ENCODE measurements around the gene SOX8. TPM values are rescaled to one million over a fixed set of nuclear protein-coding genes. Genes with fewer than 3 reads are reported as not detected.

SOX8 gene
- total and polyA plus RNA-seq, 2 experiments from 2014 or later, result 5.7 to 26.2 TPM

DNA sequence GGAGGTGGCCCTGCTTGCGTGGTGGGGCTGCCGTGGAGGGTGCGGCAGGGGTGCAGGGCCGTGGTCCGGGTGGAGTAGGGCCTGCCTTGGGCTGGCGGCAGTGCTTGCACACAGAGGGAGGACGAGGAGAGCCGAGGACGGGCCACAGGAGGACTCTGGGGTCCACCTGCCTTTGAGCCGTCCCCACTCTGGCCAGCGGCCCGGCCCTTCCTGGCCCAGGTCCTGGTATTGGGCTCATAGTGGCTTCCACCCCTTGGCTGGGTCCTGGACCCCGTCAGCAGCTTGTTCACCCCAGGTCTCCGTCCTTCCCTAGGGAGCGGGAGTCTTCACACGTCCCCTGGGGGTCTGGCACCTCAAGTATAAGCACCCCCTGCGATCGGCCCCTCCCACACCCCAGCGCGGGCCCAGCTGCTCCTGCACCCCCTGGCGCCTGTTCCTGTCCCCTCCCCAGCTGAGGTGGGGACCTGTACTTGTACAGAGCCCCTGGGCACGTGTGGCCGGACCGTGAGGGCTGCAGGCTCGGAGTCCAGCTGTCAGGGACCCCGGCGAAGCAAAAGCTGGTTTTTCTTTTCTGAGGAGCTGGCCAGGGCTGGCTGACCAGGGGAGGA is 40.1 kb downstream of the SOX8 start:
- no peaks in the 10 kb centered on the region for H3K9me2 ChIP-seq (ENCODE audit: insufficient read depth)
- Mint-ChIP-seq H3K4me3 (no peak overlapping the region), H3K27me3 (ENCODE audit: insufficient read depth, low read depth, poor library complexity) (no peaks in the 10 kb centered on the region), H3K9me3 (no peaks in the 10 kb centered on the region), H3K27ac (no peak overlapping the region), H3K4me1 (no peaks in the 10 kb centered on the region), H3K36me3 (ENCODE audit: low read depth) (no peaks in the 10 kb centered on the region)
- H3K27me3 ChIP-seq (ENCODE audit: insufficient read depth), result no peaks in the 10 kb centered on the region
- H2AFZ ChIP-seq, result no peak overlapping the region
- ATAC-seq, result no peak
- no peaks in the 10 kb centered on the region for H3K36me3 ChIP-seq (ENCODE audit: insufficient read depth)
- no peaks in the 10 kb centered on the region for H4K20me1 ChIP-seq (replicated peaks; ENCODE audit: insufficient read depth)
- no peak for TF ChIP-seq JUNB (IDR thresholded peaks at IDR 0.05; ENCODE audit: unreplicated experiment)
- no peak overlapping the region for H3K4me2 ChIP-seq
- H3K4me3 ChIP-seq, result no peak overlapping the region
- no peak for DNase-seq (ENCODE audit: low spot score)
- no peaks in the 10 kb centered on the region for H3K79me2 ChIP-seq (replicated peaks; ENCODE audit: insufficient read depth)
- no peaks in the 10 kb centered on the region for H3F3A ChIP-seq (replicated peaks; ENCODE audit: low read depth)
- H3K4me1 ChIP-seq (ENCODE audit: insufficient read depth), result no peaks in the 10 kb centered on the region
- no peak overlapping the region for H3K27ac ChIP-seq (ENCODE audit: low read depth)

DNA sequence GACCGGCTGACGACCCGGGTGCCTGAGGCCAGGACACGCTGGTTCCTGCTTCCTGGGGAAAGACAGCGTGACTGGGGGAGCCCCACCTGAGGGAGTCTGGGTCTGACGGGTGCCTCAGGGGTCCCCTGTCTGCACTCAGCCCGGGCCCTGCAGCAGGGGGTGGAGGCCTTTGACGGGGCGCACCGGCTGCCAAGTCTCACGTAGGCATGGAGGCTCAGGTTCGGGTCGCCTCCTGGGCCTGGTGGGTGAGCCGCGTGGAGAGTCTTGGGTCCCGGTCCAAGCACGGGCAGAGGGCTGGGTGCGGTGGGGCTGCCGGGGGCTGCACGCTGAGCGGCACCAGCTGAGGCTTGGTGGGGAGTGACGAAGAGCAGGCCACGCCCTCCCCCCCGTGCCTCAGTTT is 40.9 kb downstream of the SOX8 start:
- H3K79me2 ChIP-seq (replicated peaks; ENCODE audit: insufficient read depth), result no peaks in the 10 kb centered on the region
- H3K27ac ChIP-seq (ENCODE audit: low read depth), result no peak overlapping the region
- H3F3A ChIP-seq (replicated peaks; ENCODE audit: low read depth), result no peaks in the 10 kb centered on the region
- H3K4me1 ChIP-seq (ENCODE audit: insufficient read depth), result no peaks in the 10 kb centered on the region
- no peaks in the 10 kb centered on the region for H3K36me3 ChIP-seq (ENCODE audit: insufficient read depth)
- H3K27ac Mint-ChIP-seq, result no peak overlapping the region
- H3K9me3 Mint-ChIP-seq, result no peaks in the 10 kb centered on the region
- peaks cover 2% of the 10 kb centered on the region for H3K27me3 Mint-ChIP-seq (ENCODE audit: insufficient read depth, low read depth, poor library complexity)
- DNase-seq (ENCODE audit: low spot score) (no peak), ATAC-seq (no peak)
- no peak overlapping the region for H3K4me2 ChIP-seq
- no peaks in the 10 kb centered on the region for H3K9me2 ChIP-seq (ENCODE audit: insufficient read depth)
- H3K27me3 ChIP-seq (ENCODE audit: insufficient read depth), result no peaks in the 10 kb centered on the region
- H3K4me1 Mint-ChIP-seq, result no peaks in the 10 kb centered on the region
- no peak overlapping the region for H2AFZ ChIP-seq
- H3K4me3 Mint-ChIP-seq, result no peak overlapping the region
- H4K20me1 ChIP-seq (replicated peaks; ENCODE audit: insufficient read depth), result no peaks in the 10 kb centered on the region
- H3K4me3 ChIP-seq, result no peak overlapping the region
- H3K36me3 Mint-ChIP-seq (ENCODE audit: low read depth), result no peaks in the 10 kb centered on the region
- TF ChIP-seq JUNB (IDR thresholded peaks at IDR 0.05; ENCODE audit: unreplicated experiment), result no peak
- TF ChIP-seq, protein P1, sequence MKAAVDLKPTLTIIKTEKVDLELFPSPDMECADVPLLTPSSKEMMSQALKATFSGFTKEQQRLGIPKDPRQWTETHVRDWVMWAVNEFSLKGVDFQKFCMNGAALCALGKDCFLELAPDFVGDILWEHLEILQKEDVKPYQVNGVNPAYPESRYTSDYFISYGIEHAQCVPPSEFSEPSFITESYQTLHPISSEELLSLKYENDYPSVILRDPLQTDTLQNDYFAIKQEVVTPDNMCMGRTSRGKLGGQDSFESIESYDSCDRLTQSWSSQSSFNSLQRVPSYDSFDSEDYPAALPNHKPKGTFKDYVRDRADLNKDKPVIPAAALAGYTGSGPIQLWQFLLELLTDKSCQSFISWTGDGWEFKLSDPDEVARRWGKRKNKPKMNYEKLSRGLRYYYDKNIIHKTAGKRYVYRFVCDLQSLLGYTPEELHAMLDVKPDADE (IDR thresholded peaks at IDR 0.05), result no peak
- no peak for TF ChIP-seq EZH2phosphoT487 (IDR thresholded peaks at IDR 0.05; ENCODE audit: unreplicated experiment)
- TF ChIP-seq NANOG (IDR thresholded peaks at IDR 0.05; ENCODE audit: borderline replicate concordance), result no peak
- no peak for TF ChIP-seq ZNF331 (CRISPR knock-in tag; IDR thresholded peaks at IDR 0.05; ENCODE audit: low read depth)
- TF ChIP-seq ZNF114 (CRISPR knock-in tag; IDR thresholded peaks at IDR 0.05), result no peak
- TF ChIP-seq, protein P2, sequence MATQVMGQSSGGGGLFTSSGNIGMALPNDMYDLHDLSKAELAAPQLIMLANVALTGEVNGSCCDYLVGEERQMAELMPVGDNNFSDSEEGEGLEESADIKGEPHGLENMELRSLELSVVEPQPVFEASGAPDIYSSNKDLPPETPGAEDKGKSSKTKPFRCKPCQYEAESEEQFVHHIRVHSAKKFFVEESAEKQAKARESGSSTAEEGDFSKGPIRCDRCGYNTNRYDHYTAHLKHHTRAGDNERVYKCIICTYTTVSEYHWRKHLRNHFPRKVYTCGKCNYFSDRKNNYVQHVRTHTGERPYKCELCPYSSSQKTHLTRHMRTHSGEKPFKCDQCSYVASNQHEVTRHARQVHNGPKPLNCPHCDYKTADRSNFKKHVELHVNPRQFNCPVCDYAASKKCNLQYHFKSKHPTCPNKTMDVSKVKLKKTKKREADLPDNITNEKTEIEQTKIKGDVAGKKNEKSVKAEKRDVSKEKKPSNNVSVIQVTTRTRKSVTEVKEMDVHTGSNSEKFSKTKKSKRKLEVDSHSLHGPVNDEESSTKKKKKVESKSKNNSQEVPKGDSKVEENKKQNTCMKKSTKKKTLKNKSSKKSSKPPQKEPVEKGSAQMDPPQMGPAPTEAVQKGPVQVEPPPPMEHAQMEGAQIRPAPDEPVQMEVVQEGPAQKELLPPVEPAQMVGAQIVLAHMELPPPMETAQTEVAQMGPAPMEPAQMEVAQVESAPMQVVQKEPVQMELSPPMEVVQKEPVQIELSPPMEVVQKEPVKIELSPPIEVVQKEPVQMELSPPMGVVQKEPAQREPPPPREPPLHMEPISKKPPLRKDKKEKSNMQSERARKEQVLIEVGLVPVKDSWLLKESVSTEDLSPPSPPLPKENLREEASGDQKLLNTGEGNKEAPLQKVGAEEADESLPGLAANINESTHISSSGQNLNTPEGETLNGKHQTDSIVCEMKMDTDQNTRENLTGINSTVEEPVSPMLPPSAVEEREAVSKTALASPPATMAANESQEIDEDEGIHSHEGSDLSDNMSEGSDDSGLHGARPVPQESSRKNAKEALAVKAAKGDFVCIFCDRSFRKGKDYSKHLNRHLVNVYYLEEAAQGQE (IDR thresholded peaks at IDR 0.05; ENCODE audit: unreplicated experiment), result no peak
- TF ChIP-seq, protein P3, sequence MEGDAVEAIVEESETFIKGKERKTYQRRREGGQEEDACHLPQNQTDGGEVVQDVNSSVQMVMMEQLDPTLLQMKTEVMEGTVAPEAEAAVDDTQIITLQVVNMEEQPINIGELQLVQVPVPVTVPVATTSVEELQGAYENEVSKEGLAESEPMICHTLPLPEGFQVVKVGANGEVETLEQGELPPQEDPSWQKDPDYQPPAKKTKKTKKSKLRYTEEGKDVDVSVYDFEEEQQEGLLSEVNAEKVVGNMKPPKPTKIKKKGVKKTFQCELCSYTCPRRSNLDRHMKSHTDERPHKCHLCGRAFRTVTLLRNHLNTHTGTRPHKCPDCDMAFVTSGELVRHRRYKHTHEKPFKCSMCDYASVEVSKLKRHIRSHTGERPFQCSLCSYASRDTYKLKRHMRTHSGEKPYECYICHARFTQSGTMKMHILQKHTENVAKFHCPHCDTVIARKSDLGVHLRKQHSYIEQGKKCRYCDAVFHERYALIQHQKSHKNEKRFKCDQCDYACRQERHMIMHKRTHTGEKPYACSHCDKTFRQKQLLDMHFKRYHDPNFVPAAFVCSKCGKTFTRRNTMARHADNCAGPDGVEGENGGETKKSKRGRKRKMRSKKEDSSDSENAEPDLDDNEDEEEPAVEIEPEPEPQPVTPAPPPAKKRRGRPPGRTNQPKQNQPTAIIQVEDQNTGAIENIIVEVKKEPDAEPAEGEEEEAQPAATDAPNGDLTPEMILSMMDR (conservative IDR thresholded peaks at IDR 0.05; ENCODE audit: low read depth in 2 of 2), result no peak
- TF ChIP-seq EZH2 (IDR thresholded peaks at IDR 0.05; ENCODE audit: low read depth, unreplicated experiment), result no peak
- no peak for TF ChIP-seq CREB1 (CRISPR knock-in tag; IDR thresholded peaks at IDR 0.05; ENCODE audit: low read depth)
